Epithelial cell of proximal tubule (primary cell): ENCODE results near the gene MAMDC2. TPM values are rescaled to one million over a fixed set of nuclear protein-coding genes. Genes with fewer than 3 reads are reported as not detected.

ENCODE experiments used
- DNase-seq: peaks from one replicate; pipeline ENCODE4 v3.0.0-alpha.2; 2011; ENCODE audit warnings: low read depth
- H3K4me3 ChIP-seq: 2 replicates; pipeline ENCODE4 v1.5.1; 2011; ENCODE audit warnings: low read depth, mild to moderate bottlenecking, low read length
- CTCF ChIP-seq: conservative IDR thresholded peaks from 2 replicates; pipeline ENCODE4 v1.5.1; 2012; ENCODE audit warnings: low read depth, mild to moderate bottlenecking, low read length
- total RNA-seq: library from RNA; depleted of rRNA; stranded (reverse); fragments of >200 nt; gene quantifications from 2 replicates; pipeline ENCODE4 v1.2.3, GENCODE V29; 2015

MAMDC2 gene
- total RNA-seq, 1 donor from 2014 or later = 5.5 TPM

- DNase-seq = no peak
- no peak overlapping the region for H3K4me3 ChIP-seq
- TF ChIP-seq CTCF = no peak
Observed at GRCh38 chr9:70136632-70137031, 93.0 kb downstream of the MAMDC2 start.

- no peak for DNase-seq
- no peak overlapping the region for H3K4me3 ChIP-seq
- no peak for TF ChIP-seq CTCF
Observed at GRCh38 chr9:70137577-70137976, 93.9 kb downstream of the MAMDC2 start.

- TF ChIP-seq CTCF = no peak
- H3K4me3 ChIP-seq = no peak overlapping the region
- DNase-seq = no peak
Observed at GRCh38 chr9:70142101-70142500, 98.5 kb downstream of the MAMDC2 start.

- H3K4me3 ChIP-seq = no peak overlapping the region
- no peak for TF ChIP-seq CTCF
- DNase-seq = no peak
Observed at GRCh38 chr9:70143394-70144130, 99.9 kb downstream of the MAMDC2 start.

GRCh38 chr9:70144131-70144503 is 100.5 kb downstream of the MAMDC2 start:
- TF ChIP-seq CTCF = no peak
- DNase-seq = no peak

GRCh38 chr9:70145981-70146380 is 102.3 kb downstream of the MAMDC2 start:
- no peak overlapping the region for H3K4me3 ChIP-seq
- TF ChIP-seq CTCF = no peak
- no peak for DNase-seq

More at GRCh38 chr9:70144131-70144503, 100.5 kb downstream of the MAMDC2 start:
- H3K4me3 ChIP-seq = no peak overlapping the region

- TF ChIP-seq CTCF = no peak
- no peak for DNase-seq
- no peak overlapping the region for H3K4me3 ChIP-seq
Observed at GRCh38 chr9:70147196-70147595, 103.5 kb downstream of the MAMDC2 start.
